HG03066 (cell line): ENCODE data around the gene TBC1D12.
"Not testable (repeated sequence)": the region's sequence is repeated elsewhere in the genome, so short reads cannot be mapped to it uniquely, and the experiment has no call there.

Source experiments
- ATAC-seq: cut with Tn5 transposase; IDR thresholded peaks from one replicate; pipeline ENCODE4 v1.9.1; 2021; ENCODE audit warnings: low read depth; ENCODE audit not compliant: unreplicated experiment

TBC1D12 gene

DNA sequence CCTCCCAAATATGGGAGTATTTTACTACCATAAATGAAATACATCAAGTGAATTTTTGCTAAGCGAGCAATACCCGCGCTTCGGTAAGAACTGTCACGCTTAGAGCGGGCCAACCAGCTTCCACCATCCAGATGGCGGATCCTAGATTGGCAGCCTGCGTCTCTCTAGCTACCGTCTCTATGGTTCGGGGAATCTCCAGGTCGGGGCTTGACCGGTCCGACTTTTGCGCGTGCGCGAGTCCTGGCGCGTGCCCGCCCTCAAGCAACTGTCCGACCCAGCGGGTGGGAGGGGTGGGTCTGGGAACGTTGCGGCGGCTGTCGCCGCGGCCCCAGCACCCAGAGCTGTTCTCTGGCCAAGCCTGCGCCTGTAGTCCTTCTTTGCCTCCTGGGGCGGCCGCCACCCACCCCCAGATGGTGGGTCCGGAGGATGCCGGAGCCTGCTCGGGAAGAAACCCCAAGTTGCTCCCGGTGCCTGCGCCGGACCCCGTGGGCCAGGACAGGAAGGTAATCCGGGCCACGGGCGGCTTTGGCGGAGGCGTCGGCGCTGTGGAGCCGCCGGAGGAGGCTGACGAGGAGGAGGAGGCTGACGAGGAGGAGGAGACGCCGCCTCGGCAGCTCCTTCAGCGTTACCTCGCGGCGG, at the start of gene TBC1D12:
Gene TBC1D12 (plus strand): TSS at position 338 of the 639 bp plus-strand sequence. CDS start 73 bp downstream, at position 411.
- peak; percentile 66 for ATAC-seq

DNA sequence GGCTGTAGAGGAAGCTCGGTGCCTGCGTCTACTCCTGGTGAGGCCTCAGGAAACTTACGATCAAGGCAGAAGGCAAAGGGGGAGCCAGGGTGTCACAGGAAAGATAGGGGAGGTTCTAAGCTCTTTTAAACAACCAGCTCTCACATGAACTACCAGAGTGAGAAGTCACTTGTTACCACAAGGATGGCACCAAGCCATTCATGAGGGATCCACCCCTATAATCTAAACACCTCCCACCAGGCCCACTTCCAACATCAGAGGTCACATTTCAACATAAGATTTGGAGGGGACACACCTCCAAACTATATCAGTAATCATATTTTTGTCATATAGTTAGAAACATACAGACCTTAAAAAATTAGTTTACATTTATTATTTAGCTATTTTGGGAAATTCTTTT, 49.0 kb upstream of the TBC1D12 start:
- ATAC-seq, result no peak

DNA sequence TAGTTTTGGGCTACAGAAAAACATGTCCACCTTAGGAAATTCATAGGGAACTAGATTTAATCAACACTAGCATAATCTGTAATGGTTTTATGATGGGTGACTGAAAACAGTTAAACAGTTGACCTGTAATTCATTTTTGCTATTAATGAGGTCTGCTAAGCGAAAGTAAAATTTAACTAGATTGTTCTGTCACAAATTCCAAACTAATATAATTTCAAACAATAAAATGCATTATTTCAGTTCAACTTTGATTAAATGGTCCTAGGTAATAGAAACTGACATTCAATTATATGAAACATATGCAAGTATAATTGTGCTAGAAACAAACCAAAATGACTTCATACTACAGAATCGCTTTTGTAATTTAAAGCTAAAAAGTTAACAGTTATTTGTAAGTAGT, 46.5 kb upstream of the TBC1D12 start:
- ATAC-seq, result no peak

DNA sequence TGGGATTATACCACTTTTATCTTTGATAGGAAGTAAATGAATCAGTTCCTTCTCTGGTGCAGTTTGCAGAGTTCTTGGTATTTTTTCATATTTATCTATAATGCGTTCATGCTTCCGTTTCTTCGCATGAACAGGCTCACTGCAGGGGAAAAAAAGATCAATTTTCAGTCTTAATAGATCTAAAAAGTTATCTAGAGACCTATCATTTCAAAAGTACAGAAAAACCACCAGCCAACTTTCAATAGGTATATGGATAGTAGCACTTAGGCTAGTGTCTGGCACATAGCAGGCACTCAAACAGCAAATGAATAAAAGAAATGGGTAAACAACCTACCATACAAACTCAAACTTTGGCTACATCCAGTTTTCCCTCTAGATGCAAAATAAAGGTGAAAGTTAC, 45.1 kb upstream of the TBC1D12 start:
- ATAC-seq, result no peak

DNA sequence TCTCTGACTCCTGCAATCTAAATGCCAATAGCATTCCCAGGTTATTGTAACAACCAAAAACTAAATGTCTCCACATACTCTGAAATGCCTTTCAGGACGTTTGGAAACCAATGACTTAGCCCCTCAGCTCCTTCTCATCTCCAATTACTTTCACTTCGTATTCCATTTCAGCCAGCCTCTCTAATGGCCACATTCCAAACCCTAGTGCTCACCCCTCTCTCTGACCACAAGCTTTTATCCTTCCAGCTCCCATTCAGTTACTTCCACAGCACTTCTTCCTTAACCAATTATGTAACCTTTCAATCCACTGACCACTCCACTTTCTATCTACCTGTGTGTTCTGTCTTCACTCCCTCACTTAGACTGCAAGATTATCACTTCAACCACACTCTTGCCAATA, 43.9 kb upstream of the TBC1D12 start:
- no peak for ATAC-seq

DNA sequence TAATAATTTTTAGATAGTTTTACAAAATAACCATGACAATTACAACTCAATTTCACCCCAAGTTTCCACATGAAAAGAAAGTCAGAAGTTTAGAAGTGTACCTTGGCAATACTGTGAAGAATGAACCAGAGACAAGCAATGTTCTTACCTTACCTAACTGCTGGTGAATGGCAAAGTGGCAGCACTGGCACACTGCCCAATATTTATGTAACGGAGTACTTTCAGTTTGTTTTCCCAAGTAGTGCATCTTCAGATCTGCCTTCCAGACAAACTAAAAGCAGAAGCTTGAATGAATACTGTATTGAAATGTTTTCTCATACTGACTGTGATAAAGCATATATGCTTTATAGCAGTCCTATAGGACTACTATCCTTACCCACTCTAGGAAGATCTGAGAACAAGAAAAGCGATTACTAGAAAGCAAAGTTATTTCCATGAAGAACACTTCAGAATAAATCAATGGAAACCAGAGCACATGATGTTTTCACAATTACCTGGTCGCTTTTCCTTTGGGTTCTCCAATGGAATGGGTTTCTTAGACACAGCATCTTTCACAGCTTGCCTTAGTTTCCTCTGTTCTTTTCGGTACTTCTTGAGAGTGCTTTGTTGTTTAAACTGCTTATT, 41.1 kb upstream of the TBC1D12 start:
- ATAC-seq, result no peak

DNA sequence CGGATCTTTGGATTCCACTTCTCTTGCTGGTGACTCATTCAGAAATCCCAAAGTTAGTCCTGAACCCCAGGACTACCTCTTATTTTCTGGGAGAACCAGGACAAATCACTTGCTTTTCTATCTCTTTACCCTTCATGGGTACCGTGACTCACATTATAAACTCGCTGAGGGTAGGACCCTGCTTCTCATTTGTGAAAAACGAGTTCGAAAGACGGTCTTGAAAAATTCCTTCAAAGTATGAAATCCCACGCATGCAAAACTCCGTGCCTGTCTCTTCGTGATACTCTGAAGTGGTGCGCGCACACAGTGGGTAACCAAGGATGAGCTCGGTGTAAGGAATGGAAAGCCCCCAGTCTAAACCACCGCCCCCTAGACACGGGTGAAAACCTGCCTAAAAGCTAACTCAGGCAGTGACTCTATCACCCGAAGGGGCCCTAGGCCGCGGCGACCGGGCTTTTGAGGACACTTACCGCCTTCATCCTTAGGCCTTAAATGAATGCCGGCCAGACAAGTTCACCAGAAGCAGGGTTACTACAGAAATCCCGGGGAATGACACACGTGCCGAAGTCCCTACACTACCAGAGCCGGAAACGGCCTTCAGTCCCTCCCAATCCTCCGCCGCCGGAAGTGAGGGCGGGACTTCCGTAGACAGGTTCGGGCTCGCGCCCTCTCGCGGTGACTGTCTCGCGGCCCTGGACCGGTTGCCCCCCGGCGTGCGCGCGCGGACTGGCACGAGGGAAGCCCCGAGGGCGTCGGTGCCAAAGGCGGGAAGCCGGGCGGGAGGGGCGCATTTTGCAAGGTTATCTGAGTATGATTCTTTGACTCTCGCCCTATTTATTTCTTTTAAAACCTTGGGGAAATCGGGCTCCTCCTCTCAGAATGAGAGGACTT, 39.7 kb upstream of the TBC1D12 start, which contains the start of gene NOC3L:
Gene NOC3L (minus strand): TSS at position 580 of the 891 bp plus-strand sequence. CDS start 101 bp downstream, at position 479.
- peak; percentile 99 for ATAC-seq

DNA sequence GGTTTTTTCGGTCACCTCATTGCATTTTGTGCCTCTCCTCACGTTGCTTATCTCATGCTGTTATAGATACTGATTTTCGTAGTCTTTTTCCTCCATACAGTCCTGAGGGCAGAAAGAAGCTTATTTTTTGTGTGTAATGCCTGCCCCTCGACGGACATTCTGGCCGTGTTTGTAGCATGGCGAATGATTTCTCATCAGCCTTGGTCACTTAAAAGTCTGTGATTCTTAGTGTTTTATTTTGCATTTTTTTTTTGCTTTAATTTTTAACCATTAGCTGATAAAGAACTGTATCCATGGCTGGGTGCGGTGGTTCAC, 39.1 kb upstream of the TBC1D12 start:
- no peak for ATAC-seq

DNA sequence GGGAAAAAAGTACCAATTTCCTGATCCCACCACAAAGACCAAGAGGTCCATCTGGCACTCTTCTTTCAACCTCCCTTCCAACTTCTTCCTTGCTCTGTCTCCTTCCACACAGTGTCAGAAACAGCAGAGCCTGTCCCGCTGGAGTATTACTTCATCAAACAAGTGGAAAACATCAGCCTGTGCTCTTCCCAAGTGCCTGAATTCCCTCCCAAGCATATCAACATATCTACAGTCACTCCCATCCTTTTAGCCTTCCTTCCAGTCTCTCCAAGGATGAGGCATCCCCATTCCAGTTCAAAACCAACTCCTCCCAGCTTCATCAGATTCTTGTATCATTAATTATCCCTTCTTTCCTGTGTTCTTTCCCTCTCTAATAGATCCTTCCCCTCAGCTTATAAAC, 37.9 kb upstream of the TBC1D12 start:
- no peak for ATAC-seq

DNA sequence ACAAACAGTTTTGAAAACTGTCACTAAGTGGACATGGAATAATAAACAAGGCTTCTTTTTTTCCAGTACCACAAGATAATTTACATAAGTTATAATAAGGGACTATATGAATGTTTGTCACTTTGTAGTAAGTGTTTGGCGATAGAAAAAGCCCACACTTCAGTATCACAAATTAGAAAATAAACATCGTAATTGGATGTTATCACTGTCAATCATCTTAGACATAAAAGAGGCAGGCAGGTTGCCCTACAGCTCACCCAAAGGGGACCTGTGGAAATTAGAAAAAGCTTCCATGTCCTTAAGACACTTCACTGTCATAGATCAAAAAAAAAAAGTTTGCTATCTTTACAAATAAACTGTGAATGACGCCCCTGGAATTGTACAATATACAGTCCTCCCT, 36.0 kb upstream of the TBC1D12 start:
- ATAC-seq, result no peak

DNA sequence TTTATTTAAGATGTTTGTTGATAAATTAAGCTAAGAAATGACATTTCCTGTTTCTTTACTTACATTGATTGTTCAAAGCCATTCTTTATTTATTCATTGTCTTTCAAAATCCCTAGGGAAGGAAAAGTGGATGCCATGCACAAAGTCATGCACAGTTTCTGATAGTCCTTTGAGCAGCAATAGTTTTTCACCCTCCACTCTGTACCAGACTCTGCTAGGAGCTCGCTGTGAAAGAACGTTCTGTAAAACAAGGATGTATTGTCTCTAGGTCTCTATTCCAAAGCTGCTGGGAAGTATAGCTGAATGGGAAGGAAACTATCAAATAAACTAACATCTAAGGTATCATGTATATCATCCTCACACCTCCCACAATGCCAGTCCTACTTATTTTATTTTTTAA, 31.8 kb upstream of the TBC1D12 start:
- no peak for ATAC-seq

DNA sequence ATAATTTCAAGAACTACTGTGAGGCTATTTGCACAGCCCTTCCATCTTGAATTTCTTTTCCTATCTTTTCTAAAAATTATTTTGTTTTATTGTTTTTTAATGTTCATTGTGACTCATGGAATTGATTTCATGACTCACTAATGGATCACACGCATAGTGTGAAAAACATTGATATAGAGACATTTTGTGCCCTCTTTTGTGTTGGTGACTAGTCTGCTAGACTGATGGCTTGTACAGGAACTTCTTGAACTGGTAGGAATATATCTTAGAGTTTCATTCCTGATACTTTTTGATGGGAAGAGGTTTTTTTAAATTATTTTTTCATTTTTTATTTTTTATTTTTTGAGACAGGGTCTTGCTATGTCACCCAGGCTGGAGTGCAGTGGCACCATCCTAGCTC, 27.0 kb upstream of the TBC1D12 start:
- ATAC-seq, result no peak

DNA sequence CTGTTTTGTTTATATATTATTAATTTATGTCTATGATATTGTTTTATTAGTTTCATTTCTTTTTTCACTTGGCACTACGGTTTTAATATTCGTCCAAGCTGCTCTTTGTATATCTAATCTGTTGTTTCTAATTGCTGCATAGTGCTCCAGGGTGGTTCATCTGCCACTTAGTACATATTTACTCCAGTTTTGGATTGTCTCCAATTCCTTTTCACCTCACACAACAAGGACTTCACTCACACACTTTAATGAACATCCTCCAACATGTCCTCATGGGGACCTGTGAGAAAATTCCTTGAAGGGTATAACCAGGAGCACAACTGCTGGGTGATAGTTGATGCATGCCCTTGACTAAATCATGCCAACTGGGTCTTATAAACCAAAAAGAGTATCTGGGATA, 25.5 kb upstream of the TBC1D12 start:
- ATAC-seq, result no peak

DNA sequence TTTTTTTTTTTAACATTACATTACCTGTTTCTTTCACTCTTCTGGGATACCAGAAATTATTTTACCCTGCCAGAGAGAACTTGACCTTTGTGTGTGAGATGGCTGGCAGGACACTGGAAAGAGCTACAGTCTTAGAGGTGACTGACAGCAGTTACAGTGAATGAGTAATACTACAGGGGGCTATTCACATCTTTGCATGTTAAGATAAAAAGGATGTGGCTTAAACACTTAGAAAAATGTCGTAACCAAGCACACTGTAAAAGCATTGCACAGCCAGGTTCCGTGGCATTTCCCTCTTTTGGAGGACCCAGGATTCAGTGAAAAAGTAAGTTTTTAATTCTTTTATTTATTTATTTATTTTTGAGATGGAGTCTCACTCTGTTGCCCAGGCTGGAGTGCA, 18.8 kb upstream of the TBC1D12 start:
- no peak for ATAC-seq

DNA sequence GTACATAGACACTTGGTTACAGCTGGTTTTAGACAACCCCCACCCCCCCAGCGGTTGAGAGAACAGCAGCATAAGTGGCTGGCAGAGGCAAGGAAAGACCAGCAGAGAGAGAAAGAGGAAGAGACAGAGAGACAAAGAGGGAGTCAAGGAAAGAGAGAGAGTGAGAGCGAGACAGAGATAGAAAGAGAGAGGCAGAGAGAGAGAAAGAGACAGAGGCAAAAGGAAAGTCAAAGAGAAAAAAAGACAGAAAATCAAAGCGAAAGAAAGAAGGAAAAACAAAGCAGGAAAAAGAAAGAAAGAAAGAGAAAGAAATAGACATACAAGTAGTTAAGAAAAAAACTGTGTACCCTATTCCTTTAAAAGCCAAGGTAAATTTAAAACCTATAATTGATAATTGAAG, 16.6 kb upstream of the TBC1D12 start:
- ATAC-seq, result not testable (repeated sequence)

DNA sequence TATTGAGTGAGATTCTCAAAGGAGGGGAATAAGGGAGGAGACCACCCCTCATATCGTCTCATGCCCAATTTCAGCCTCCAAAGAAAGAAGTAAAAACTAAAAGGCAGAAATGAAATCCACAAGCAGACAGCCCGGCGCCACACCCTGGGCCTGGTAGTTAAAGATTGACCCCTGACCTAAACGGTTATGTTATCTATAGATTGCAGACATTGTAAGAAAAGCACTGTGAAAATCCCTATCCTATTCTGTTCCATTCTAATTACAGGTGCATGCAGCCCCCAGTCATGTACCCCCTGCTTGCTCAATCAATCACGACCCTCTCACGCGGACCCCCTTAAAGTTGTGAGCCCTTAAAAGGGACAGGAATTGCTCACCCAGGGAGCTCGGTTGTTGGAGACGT, 10.2 kb upstream of the TBC1D12 start:
- ATAC-seq, result not testable (repeated sequence)

DNA sequence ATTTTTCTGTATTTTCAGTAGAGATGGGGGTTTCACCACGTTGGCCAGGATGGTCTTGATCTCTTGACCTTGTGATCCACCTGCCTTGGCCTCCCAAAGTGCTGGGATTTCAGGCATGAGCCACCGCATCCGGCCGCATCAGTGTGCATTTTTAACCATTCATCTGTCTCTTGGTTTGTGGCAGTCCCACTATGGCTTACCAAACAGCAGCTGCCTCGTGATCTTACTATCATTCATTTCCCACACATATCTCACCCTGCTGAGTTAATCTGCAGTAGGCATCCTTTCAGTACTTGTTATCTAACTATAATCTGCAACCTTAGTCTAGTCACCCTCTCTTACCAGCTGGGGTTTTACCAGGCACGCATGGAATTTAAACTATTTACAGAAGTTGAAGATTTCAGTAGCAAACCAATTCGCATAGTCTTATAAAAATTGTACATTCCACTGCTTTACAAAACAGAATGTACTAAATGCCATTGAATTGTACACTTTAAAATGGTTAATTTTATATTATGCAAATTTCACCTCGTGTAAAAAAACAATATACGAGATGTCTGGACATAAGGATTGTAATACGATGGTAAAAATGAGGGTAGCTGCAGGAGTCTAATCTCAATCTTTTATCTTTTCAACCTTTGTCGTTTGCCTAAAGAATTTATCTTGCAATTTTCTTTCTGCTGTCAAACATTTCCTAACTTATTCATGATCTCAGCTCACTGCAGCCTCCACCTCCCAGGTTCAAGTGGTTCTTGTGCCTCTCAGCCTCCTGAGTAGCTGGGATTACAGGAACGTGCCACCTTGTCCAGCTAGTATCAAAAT, 4.6 kb upstream of the TBC1D12 start:
- no peak for ATAC-seq

DNA sequence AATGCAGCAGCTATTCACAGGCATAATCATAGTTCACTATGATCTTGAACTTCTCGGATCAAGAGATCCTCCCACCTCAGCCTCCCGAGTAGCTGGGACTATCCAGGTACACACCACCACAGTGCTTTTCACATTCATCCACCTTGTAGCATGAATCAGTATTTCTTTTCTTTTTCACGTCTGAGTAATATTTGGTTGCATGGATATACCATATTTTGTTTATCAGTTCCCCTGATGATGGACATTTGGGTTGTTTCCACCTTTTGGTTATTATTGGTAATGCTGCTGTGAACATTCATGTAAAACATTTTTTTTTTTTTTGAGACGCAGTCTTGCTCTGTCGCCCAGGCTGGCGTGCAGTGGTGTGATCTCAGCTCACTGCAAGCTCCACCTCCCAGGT, 3.6 kb upstream of the TBC1D12 start:
- no peak for ATAC-seq

DNA sequence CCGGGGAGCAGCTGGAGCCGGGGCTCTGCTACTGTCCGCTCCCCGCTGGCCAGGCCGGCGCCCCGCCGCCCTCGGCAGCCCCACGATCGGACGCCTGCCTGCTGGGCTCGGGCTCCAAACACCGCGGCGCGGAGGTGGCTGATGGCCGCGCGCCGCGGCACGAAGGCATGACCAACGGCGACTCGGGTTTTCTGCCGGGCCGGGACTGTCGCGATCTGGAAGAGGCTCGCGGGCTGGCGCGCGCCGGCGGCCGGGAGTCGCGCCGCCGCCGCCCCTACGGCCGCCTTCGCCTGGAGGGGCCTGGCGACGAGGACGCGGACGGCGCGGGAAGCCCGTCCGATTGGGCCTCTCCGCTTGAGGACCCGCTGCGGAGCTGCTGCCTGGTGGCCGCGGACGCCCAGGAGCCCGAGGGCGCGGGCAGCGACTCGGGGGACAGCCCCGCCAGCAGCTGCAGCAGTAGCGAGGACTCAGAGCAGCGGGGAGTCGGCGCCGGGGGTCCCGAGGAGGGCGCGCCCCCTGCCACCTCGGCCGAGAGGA, 570 bp downstream of the TBC1D12 start:
- peak; percentile 21 for ATAC-seq

DNA sequence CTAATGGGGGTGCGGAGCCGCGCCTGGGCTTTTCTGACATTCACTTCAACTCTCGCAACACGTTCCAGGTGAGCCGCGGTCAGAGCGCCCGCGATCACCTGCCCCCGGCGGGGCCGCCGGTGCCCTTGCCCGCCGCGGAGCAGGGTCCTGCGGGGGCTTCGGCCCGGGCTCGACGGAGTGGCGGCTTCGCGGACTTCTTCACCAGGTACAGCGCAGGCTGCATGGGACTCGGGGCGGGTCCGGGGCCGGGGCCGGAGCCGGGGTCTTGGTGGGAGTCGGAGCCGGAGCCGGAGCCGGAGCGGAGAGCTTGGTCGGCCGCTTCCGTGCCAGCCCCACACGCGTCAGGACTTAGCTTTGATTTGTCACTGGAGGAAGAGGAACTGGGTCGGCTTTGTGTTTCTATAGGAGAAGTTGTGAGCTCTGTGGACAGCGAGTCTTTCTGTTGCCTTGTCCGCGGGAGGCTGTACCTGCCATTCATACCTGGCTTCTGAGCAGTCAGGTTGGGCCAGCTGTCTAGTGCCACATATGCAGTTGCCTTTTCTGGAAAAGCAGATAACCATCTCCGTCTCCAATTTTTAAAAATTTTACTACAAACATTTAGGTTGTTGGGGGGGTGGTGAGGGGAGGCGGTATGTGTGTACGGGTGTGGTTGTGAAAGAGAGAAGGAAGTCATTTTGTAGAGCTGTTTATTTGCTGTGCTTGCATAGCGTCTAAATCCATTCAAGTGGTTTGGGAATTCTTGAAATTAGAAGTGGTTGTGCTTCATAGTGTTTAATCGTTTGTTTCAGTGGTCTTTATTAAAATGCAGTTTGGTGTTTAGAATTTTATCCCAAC, 1.3 kb downstream of the TBC1D12 start:
- ATAC-seq, result peak; percentile 66
